HG02642 (cell line): ENCODE measurements around the gene CDKN2AIPNL.
A peak's percentile ranks its signal among the peaks of the same experiment; 100 is the strongest.
"Not testable (repeated sequence)": the region's sequence is repeated elsewhere in the genome, so short reads cannot be mapped to it uniquely, and the experiment has no call there.

Experiments used
- ATAC-seq: cut with Tn5 transposase; IDR thresholded peaks from one replicate; pipeline ENCODE4 v1.9.1; 2021; ENCODE audit warnings: mild to moderate bottlenecking; ENCODE audit not compliant: unreplicated experiment, poor library complexity

The CDKN2AIPNL gene

DNA sequence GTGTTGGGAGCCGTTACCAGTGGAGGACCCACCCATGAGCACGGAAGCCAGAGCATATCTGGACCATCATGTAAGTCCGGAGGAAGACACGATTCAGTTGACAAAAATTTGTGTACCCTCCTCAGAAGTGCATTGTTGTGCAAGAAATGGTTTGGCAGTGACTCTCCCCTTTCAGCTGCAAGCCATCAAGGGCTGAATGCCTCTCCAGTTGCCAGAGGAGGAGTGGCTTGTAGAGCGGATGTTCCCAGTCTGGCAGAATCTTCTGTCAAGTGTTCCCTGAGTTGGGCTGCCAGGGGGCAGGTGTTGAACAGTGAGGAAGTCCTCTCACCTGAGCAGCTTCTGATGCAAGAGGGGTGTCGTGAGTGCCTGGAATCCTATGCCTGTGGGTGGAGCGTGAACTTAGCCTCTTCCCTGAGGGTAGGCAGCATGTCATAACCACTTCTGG is 27.6 kb upstream of the CDKN2AIPNL start:
- ATAC-seq, result no peak

DNA sequence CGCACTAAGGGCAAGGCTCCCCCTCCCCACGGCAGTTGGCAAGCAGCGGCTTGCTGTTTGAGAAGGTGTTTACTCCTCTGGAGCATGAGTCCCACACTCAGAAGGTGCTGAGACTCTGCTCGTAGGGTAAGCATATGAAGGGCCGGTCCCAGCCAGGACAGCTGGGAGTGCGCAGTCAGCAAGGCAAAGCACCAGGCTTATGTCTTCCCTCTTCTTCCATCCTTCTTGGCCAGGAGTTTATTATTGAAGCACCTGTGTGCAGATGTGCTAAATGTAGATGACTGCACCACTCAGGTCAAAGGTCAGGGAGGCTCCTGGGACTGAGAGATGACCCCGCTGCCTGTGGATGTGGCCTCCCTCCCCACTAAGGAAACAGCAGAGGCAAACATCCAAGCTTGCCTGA is 27.0 kb upstream of the CDKN2AIPNL start:
- no peak for ATAC-seq

DNA sequence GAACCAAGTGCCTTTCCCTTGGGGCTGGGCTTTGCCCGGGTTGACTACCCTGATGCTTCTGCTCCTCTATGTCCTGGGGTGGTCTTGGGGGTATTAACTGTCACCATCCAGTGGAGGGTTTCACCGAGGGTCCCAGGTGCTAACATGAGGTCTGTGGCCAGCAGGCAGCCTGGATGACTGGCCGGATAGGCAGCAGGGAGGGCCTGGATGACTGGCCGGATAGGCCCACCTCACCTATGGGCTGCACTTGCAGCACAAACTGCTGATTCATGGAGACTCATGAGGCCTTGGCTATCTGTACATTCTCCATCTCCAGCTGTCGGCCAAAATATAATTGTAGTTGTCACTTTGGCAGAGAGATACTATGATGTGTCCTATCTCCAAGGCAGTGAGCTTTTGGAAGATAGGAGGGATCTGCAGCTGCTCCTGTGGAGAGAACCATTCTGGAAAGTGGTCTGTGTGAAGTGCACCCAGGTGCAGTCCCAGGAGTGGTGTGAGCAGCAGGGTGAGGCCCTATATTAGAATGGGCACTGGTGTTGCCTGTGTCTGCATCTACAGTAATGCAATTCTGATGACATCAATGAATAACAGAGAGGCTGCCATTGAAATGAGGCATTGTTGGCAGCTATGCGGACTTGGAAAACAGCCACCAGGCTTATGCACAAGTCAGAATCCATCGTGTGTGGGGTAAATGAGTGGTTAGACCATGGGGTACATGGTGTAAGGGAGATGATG is 26.3 kb upstream of the CDKN2AIPNL start:
- ATAC-seq, result no peak

DNA sequence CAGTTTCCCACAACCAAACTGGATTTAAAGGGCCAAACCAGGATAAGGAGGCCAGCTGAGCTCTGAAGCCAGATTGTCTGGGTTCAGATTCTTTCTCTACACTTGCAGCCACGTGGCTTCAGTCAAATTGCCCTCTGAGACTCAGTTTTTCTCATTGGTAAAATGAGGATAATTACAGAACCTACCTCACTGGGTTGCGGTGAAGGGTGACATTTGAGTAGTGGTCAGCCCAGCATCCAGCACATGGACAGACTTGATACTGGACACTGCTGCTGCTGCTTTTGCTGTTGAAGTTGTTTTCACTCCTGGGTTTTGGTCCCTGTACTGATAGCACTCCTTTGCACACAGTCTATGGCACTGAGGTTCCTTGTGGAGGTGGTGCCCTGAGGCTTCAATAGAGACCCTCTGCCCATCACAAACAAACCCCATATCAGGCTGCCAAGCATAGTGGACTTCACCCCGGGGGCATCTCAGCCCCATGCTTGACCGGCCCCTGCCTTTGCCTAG is 25.7 kb upstream of the CDKN2AIPNL start:
- no peak for ATAC-seq

DNA sequence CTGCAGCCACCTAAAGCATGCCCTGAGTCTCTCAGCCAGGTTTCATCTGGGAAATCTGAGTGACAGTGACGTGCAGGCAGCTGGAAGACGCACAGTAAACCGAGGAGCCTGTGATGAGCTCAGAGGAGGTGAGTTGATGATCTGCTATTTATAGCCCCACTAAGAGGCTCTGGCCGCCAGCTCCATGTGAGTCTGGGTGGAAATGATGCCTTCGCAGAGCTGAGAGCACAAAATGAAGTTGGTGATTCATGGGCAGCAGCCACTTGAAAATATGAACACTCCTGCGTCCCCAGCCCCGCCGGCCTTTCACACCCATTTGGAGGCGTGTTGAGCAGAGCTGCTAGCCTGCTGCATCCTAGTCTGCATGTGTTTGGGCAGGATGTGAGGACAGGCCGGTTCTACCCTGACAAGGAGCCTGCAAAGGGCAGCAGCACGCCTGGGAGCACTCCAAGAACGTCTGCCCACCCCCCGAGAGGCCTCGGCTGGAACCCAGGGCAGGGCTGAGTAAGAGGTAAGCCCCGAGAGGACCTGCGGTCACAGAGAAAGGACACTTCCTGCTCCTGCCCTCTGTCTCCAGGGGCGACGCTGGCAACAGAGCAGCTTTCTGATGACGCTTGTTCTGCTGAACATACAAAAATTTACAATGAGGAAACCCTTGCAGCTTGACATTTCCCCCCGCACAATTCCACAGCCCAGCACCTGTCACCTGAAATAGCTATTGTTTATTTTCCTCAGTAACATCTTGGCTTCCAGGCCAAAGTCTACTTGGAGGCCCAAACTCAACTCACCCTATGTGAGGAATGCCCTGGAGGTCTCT is 25.1 kb upstream of the CDKN2AIPNL start:
- peak; percentile 82 for ATAC-seq

DNA sequence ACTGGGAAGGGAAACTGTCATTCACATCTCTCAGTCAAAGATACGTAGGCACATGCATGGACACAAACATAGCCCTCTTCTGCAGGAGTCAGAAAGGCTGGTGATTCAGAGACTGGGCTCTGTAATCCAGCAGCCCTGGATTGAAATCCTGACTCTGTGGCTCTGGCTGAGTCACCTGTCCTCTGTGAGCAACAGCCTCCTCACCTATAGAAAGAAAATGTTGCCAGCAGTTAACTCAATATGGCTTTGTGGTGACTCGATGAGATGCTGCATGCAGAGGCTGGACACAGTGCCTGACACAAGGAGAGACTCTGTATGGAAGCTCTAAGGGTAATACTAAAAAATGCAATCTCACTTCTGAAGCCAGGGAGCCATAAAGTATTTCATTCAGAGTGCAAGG is 23.9 kb upstream of the CDKN2AIPNL start:
- no peak for ATAC-seq

DNA sequence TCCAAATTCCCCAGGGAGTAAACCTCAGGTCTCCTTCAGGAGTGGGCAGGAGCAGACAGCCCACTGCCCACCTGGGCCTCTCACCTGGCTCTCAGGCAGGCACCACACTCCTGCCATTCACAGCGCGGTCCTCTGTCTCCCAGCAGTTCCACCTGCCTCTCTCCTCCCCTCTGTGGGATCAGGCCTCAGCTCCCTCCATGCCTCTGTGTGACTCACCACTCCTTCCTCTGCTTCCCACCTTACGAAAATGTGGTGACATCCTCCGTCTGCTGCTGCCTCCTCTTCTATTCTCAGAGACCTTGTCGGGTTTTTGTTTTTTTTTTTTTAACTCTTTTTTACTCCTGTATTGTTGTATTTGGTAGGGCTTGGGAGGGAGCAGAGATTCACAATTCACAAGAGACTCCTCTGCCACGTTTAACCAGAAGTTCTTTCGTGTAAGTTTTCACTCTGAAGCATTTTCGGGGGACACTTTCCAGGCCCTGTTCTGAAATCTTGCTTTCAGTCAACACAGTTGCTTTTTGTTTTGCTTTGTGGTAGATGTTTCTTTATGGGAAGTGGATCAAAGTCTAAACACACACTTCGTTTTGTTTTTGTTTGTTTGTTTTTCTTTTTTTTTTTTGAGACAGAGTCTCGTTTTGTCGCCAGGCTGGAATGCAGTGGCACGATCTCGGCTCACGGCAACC is 21.1 kb upstream of the CDKN2AIPNL start:
- no peak for ATAC-seq

DNA sequence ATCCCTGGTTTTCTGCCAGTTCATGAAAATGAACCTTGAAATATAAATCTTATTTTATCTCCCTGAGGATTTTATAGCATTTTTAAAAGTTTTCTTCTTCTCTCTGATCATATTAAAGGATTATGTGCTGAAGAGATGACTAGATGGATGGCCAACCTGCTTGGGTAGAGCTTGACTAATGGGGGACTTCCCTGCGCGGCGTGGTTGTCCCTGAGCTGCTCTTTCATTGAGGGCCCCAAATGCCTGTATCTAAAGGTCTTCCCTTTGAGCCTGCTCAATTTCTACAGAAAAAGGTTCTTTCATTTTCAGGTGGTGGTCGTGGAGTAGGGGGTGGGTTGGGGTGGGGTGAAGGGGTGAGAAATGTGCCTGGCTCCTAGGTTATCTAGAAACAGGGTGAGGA is 20.5 kb upstream of the CDKN2AIPNL start:
- no peak for ATAC-seq

DNA sequence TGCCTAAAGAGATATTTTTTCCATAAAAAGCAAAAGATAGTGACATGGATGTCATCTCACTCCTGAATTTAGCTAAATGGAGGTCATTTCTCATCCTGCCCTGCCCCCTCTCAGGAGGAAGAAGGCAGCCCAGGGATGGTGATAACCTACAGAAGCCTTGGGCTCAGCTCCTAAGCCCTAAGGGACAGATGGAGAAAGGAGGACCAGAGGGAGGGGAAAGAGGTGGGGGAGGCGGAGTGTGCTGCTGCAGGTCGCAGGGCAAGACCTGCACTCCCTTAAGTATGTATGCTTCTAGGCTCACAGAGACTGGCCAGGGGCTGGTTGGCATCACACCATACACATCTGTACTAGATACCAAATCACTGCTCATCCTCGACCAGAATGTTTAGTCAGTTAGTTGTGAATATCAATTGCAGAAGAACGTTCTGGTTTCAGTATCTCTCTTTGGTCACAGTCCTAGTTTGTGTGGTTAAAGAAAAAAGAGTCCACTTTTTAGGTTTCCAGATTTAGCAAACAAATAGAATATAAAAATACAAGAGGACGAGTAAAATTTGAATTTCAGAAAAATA is 18.4 kb upstream of the CDKN2AIPNL start:
- no peak for ATAC-seq

DNA sequence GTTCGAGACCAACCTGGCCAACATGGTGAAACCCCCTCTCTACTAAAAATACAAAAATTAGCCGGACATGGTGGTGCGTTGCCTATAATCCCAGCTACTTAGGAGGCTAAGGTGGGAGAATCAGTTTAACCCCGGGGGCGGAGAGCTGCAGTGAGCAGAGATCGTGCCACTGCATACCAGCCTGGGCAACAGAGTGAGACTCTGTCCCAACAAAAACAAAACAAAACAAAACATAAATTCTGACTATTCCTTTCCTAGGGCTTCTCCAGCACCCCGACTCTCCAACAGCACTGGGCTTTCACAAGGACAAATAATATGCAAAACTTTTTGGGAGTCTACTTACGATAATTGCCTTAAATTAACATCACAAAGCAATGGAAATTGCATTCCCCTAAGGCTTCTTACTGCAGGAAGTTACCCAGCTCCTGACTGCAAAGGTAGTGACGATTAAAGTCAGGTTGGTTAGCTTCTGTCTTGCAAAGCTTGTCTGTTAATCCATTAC is 15.9 kb upstream of the CDKN2AIPNL start:
- ATAC-seq, result no peak

DNA sequence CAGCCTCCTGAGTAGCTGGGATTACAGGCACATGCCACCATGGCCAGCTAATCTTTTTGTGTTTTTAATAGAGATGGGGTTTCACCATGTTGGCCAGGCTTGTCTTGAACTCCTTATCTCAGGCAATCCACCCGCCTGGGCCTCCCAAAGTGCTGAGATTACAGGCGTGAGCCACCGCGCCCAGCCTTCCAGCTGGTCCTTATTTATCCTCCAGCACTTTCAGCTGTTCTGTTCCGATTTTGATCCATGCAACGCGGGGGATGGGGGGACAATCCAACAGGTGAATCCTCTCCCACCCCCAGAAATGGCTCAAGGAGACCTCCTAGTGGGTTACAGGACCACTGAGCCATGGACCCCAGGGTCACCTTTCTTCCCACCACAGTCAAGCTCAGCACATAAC is 14.7 kb upstream of the CDKN2AIPNL start:
- ATAC-seq, result no peak

DNA sequence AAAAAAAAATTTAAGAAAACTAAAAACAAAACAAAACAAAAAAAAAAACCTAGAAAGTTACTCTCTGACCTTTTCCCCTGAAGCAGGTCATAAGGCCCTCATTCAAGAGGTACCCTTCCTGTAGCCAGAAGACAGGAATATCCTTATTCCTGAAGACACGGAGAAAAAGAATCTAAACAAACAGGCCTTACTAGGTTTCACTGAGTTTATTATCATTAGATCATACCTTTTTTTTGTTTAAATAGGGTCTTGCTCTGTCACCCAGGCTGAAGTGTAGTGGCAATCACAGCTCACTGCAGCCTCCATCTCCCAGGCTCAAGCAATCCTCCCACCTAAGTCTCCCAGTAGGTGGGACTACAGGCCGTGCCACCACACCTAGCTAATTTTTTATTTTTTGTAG is 11.7 kb upstream of the CDKN2AIPNL start:
- ATAC-seq, result no peak

DNA sequence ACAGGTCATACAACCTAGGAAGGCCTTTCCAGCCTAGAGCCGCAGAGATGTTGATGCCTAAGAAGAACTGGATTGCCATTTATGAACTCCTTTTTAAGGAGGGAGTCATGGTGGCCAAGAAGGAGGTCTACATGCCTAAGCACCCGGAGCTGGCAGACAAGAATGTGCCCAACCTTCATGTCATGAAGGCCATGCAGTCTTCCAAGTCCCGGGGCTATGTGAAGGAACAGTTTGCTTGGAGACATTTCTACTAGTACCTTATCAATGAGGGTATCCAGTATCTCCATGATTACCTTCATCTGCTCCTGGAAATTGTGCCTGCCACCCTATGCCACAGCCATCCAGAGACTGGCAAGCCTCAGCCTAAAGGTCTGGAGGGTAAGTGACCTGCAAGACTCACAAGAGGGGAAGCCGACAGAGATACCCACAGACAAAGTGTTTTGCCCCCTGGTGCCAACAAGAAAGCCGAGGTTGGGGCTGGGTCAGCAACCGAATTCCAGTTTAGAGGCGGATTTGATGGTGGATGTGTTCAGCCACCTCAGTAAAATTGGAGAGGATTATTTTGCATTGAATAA is 11.2 kb upstream of the CDKN2AIPNL start:
- no peak for ATAC-seq

DNA sequence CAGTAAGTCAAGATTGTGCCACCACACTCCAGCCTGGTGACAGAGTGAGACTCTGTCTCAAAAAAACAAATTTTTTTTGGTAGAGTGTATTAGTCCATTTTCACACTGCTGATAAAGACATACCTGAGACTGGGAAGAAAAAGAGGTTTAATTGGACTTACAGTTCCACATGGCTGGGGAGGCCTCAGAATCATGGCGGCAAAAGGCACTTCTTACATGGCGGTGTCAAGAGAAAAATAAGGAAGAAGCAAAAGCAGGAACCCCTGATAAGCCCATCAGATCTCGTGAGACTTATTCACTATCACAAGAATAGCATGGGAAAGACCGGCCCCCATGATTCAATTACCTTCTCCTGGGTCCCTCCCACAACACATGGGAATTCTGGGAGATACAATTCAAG is 9.4 kb upstream of the CDKN2AIPNL start:
- not testable (repeated sequence) for ATAC-seq

DNA sequence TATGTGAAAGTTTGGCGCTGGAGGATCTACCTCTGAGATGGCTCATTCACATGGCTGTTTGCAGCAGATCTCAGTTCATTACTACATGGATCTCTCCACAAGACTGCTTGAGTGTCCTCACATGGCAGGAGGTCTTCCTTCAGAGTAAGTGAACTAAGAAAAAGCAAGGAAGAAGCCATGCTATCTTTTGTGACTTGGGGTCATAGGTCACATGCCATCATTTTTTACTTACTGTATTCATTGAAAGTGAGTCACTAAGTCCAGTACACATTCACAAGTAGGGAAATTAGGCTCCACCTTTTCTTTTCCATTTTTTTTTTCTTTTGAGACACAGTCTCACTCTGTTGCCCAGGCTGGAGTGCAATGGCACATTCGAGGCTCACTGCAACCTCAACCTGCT is 8.7 kb upstream of the CDKN2AIPNL start:
- ATAC-seq, result no peak

DNA sequence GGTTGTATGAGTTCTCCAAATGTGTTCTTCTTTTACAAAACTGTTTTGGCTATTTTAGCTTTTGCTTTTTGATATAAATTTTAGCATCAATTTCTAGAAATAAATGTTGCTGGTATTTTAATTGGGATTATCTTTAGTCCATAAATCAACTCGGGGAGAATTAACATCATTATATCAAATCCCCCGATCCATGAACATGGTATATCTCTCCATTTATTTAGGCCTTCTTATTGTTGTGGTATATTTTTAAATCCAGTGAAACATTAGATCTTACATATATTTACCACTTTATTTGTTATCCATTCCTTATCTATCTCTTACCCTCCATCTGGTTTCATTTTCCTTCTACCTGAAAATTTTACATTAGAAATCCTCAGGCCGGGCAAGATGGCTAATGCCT is 7.3 kb upstream of the CDKN2AIPNL start:
- ATAC-seq, result no peak

DNA sequence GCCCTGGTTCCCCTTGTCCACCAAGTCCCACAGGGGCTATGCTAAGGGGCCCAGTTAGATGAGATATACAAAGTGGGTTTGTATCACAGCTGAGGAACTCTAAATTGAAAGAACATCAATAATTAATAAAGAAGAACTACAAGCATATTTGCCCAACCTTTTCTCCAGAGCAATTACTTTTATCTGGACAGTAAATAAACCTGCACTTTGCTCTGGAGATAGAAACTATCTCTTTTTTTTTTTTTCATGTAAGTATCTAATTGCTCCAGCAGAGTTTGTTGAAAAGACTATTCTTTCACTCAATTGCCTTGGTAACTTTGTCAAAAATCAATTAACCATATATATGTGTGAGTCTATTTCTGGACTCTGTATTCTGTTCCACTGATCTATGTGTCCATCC is 6.0 kb upstream of the CDKN2AIPNL start:
- ATAC-seq, result no peak

DNA sequence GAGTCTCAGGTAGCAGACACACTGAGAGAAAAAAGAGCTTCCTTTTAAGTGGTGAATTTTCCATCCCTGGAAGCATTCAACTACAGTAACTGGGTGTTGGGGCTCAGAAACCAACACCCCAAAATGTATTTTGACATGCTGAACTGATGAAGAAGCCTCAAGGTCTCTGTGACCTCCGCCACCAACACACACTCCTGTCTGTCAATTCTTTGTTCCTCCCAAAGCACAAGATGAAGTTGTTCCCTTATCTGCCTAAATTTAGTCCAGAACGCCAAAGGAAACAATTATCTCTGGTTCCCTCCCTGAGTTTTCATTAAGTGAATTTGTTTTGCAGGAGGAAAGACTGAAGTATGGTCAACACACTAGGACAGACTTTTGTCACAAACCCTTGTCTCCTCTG is 1.4 kb upstream of the CDKN2AIPNL start:
- ATAC-seq, result no peak

DNA sequence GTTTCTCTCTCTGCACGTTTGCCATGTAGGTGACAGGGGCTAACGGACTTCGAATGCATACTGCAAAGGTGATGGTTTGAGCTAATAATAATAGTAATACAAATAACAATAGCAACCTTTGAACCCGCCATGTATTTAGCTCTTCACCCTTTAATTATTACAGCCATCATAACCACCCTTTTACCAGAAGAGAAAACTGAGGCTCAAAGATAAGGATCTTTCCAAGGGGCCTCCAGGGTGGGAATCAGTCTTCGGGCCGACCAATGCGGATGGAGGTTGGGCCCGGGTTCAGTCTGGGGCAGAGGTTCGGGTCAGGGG is 494 bp downstream of the CDKN2AIPNL start:
- ATAC-seq, result no peak

DNA sequence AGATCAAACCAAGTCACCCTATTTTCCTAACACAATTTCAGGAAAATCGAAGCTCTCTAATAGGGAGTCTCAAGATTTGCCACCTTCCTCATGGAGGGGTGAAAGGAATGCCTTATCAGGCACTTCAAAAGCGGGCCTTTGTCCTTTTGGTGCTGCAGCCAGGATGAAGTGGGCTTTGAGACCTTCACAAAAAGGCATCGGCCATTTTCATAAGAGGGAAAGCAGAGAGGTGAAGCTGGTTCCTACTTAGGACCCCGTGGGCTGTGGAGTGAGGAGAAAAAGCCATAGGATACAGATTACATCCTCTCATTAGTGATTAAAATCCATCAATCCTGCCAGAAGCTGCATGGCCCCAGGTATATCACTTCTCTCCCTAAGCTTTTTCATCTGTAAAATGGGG is 859 bp downstream of the CDKN2AIPNL start:
- no peak for ATAC-seq
